Measurements from ENCODE around the gene LRRFIP1. TPM values are rescaled to one million over a fixed set of nuclear protein-coding genes. Genes with fewer than 3 reads are reported as not detected.

The LRRFIP1 gene
- polyA plus RNA-seq, 1 of the 3 experiments (the other 2 are of a cell fraction), result 47.3 TPM

DNA sequence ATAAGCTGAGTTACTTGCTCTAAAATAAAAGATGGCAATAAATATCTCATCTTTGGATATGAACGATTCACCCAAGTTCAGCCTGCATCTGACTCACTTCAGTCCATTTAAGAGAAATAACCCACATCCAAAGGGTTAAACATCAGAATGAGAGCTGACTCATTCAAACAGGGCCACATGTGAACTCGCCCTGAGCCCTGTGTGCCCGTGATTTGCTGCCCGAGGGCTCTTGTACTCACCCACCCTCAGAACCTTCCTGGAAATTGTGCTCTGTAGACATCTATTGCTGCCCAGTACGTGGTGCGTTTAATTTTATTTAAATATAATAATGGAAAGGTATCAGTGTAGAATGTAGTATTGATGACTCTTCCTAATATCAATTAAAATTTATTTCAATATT is 104.3 kb downstream of the LRRFIP1 start (continued):
- TF ChIP-seq, protein P1, sequence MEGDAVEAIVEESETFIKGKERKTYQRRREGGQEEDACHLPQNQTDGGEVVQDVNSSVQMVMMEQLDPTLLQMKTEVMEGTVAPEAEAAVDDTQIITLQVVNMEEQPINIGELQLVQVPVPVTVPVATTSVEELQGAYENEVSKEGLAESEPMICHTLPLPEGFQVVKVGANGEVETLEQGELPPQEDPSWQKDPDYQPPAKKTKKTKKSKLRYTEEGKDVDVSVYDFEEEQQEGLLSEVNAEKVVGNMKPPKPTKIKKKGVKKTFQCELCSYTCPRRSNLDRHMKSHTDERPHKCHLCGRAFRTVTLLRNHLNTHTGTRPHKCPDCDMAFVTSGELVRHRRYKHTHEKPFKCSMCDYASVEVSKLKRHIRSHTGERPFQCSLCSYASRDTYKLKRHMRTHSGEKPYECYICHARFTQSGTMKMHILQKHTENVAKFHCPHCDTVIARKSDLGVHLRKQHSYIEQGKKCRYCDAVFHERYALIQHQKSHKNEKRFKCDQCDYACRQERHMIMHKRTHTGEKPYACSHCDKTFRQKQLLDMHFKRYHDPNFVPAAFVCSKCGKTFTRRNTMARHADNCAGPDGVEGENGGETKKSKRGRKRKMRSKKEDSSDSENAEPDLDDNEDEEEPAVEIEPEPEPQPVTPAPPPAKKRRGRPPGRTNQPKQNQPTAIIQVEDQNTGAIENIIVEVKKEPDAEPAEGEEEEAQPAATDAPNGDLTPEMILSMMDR (IDR thresholded peaks at IDR 0.05), result no peak
- TF ChIP-seq, protein P2, sequence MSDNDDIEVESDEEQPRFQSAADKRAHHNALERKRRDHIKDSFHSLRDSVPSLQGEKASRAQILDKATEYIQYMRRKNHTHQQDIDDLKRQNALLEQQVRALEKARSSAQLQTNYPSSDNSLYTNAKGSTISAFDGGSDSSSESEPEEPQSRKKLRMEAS (IDR thresholded peaks at IDR 0.05; ENCODE audit: low read depth), result peak; percentile 84
- TF ChIP-seq POLR2AphosphoS5 (IDR thresholded peaks at IDR 0.05; ENCODE audit: low read depth, low read length) (peak; percentile 27; the same call in 1 of the 2 replicates), RAD21 (IDR thresholded peaks at IDR 0.05; ENCODE audit: low read length) (no peak), JUND (IDR thresholded peaks at IDR 0.05) (peak; percentile 83), GABPA (IDR thresholded peaks at IDR 0.05; ENCODE audit: low read depth) (no peak), FOXM1 (IDR thresholded peaks at IDR 0.05; ENCODE audit: low read depth) (no peak), RCOR1 (IDR thresholded peaks at IDR 0.05; ENCODE audit: low read length) (no peak), TCF12 (IDR thresholded peaks at IDR 0.05) (peak; percentile 69), YY1 (IDR thresholded peaks at IDR 0.05; ENCODE audit: low read depth) (no peak), FOSL2 (IDR thresholded peaks at IDR 0.05; ENCODE audit: borderline replicate concordance, low read depth) (peak; percentile 91), SMC3 (IDR thresholded peaks at IDR 0.05; ENCODE audit: low read depth, low read length) (no peak), ELF1 (IDR thresholded peaks at IDR 0.05) (no peak), MXI1 (IDR thresholded peaks at IDR 0.05; ENCODE audit: low read depth, low read length) (peak; percentile 45; the same call in 1 of the 2 replicates), RXRA (IDR thresholded peaks at IDR 0.05; ENCODE audit: borderline replicate concordance, low read depth) (peak; percentile 41; the same call in 1 of the 2 replicates), CHD2 (IDR thresholded peaks at IDR 0.05; ENCODE audit: low read length, partially characterized antibody) (no peak)
- TF ChIP-seq, protein P3, sequence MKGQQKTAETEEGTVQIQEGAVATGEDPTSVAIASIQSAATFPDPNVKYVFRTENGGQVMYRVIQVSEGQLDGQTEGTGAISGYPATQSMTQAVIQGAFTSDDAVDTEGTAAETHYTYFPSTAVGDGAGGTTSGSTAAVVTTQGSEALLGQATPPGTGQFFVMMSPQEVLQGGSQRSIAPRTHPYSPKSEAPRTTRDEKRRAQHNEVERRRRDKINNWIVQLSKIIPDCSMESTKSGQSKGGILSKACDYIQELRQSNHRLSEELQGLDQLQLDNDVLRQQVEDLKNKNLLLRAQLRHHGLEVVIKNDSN (IDR thresholded peaks at IDR 0.05; ENCODE audit: borderline replicate concordance, low read depth), result peak; percentile 26; the same call in 1 of the 2 replicates
- TF ChIP-seq, protein P4, sequence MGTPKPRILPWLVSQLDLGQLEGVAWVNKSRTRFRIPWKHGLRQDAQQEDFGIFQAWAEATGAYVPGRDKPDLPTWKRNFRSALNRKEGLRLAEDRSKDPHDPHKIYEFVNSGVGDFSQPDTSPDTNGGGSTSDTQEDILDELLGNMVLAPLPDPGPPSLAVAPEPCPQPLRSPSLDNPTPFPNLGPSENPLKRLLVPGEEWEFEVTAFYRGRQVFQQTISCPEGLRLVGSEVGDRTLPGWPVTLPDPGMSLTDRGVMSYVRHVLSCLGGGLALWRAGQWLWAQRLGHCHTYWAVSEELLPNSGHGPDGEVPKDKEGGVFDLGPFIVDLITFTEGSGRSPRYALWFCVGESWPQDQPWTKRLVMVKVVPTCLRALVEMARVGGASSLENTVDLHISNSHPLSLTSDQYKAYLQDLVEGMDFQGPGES (IDR thresholded peaks at IDR 0.05; ENCODE audit: low read depth, low read length), result no peak
- TF ChIP-seq, protein P5, sequence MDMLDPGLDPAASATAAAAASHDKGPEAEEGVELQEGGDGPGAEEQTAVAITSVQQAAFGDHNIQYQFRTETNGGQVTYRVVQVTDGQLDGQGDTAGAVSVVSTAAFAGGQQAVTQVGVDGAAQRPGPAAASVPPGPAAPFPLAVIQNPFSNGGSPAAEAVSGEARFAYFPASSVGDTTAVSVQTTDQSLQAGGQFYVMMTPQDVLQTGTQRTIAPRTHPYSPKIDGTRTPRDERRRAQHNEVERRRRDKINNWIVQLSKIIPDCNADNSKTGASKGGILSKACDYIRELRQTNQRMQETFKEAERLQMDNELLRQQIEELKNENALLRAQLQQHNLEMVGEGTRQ (IDR thresholded peaks at IDR 0.05; ENCODE audit: borderline replicate concordance, low read depth, low read length), result no peak
- TF ChIP-seq, protein P6, sequence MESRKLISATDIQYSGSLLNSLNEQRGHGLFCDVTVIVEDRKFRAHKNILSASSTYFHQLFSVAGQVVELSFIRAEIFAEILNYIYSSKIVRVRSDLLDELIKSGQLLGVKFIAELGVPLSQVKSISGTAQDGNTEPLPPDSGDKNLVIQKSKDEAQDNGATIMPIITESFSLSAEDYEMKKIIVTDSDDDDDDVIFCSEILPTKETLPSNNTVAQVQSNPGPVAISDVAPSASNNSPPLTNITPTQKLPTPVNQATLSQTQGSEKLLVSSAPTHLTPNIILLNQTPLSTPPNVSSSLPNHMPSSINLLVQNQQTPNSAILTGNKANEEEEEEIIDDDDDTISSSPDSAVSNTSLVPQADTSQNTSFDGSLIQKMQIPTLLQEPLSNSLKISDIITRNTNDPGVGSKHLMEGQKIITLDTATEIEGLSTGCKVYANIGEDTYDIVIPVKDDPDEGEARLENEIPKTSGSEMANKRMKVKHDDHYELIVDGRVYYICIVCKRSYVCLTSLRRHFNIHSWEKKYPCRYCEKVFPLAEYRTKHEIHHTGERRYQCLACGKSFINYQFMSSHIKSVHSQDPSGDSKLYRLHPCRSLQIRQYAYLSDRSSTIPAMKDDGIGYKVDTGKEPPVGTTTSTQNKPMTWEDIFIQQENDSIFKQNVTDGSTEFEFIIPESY (IDR thresholded peaks at IDR 0.05; ENCODE audit: borderline replicate concordance, low read depth), result peak; percentile 33; the same call in 1 of the 2 replicates

Measured in SK-N-SH (cell line).